Nephron (organoid): ENCODE data around the gene FERD3L.

ENCODE experiments used
- H3K27ac Mint-ChIP-seq, 3 experiments: 2 replicates each; pipeline ENCODE4 v1.8.0; 2020; ENCODE audit warnings: mixed read lengths in 3 of 3, mild to moderate bottlenecking in 2 of 3, moderate library complexity in 1 of 3
- H3K27me3 Mint-ChIP-seq: 2 replicates; pipeline ENCODE4 v1.8.0; 2021; ENCODE audit warnings: low read depth, mild to moderate bottlenecking, moderate library complexity, mixed read lengths
- H3K36me3 Mint-ChIP-seq: 2 replicates; pipeline ENCODE4 v1.8.0; 2020; ENCODE audit warnings: low read depth, mixed read lengths
- H3K4me1 Mint-ChIP-seq: 2 replicates; pipeline ENCODE4 v1.8.0; 2020; ENCODE audit warnings: mixed read lengths
- H3K4me3 Mint-ChIP-seq, 3 experiments: 2 replicates each; pipeline ENCODE4 v1.8.0; 2020; ENCODE audit warnings: mild to moderate bottlenecking in 3 of 3, mixed read lengths in 3 of 3, moderate library complexity in 2 of 3
- H3K9me3 Mint-ChIP-seq: 2 replicates; pipeline ENCODE4 v1.8.0; 2020; ENCODE audit warnings: mixed read lengths
- CTCF ChIP-seq, 3 experiments: fragments of 200-600 bp; sonication (generic); IDR thresholded peaks; one replicate each; pipeline ENCODE4 v1.5.0; 2021; ENCODE audit warnings: antibody characterized with exemption in 3 of 3; ENCODE audit not compliant: unreplicated experiment in 3 of 3

FERD3L gene

DNA sequence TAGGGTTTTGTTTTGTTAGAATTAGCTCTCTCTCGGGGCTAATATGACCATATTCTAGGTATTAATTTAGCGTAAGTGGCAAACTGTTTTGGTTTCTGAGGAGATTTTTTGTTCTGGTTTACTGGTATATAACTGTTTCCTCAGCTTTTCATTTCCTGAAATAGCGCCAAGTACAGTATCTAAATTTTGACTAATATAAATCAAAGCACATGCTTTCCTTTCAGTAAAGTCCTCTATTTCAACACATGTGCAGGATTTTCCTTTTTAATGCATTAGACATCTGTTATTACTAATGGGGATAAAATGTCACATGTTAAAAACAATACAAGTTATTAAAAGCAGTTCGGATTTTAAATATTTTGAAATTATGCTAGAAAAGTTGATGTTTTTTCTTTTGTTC, 11.3 kb downstream of the FERD3L start:
- peaks cover 9% of the 10 kb centered on the region for H3K4me1 Mint-ChIP-seq

DNA sequence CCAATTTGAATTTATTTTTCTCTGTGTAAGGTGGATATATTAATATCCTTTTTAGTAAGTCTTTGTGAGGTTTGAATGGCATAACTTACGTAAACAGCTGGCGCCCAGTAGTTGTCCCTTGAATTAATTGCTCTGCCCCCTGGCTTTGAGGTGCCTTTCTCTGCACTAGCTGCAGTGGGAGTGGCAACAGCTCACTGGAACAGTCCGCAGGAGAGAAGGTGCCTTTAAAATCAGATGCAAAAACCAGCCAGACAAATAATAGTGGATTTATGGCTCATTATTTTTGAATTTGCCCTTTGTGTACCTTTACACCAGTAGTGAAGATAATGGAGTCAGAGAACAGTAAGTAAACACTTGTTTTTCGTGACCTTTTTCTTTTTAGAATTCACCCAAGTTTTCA, 11.8 kb downstream of the FERD3L start:
- no peak for TF ChIP-seq CTCF (IDR thresholded peaks at IDR 0.05; ENCODE audit: unreplicated experiment in 3 of 3)
- no peak overlapping the region for H3K4me3 Mint-ChIP-seq
- peaks cover 5% of the 10 kb centered on the region for H3K27me3 Mint-ChIP-seq
- no peaks in the 10 kb centered on the region for H3K9me3 Mint-ChIP-seq
- no peak overlapping the region for H3K27ac Mint-ChIP-seq
- H3K36me3 Mint-ChIP-seq = no peaks in the 10 kb centered on the region
- H3K4me1 Mint-ChIP-seq = peaks cover 9% of the 10 kb centered on the region

More for the DNA sequence above, 11.3 kb downstream of the FERD3L start:
- Mint-ChIP-seq H3K9me3 (no peaks in the 10 kb centered on the region), H3K27me3 (peaks cover 8% of the 10 kb centered on the region), H3K27ac (no peak overlapping the region), H3K36me3 (no peaks in the 10 kb centered on the region), H3K4me3 (no peak overlapping the region)
- no peak for TF ChIP-seq CTCF (IDR thresholded peaks at IDR 0.05; ENCODE audit: unreplicated experiment in 3 of 3)

DNA sequence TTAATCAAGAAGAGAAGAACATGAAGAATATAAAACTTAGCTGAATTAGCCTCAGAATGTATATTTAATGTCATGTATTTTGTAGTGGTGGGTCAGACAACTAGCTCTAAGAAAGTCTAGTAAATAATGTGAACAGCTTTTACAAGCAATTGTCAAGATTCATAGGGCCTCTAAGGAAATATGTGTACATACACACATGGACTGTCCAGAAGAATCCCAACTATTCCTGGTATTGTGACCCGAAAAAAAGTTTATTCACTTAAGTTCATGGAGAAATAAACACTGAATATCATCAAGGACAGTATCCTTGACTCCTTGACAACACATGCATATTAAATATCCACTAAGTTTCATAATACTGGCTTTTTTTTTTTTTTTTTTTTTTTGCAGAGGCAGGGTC, 16.4 kb downstream of the FERD3L start:
- Mint-ChIP-seq H3K4me3 (no peak overlapping the region), H3K27ac (no peak overlapping the region), H3K36me3 (no peaks in the 10 kb centered on the region), H3K9me3 (peaks cover 5% of the 10 kb centered on the region), H3K27me3 (peaks cover 13% of the 10 kb centered on the region), H3K4me1 (peaks cover 7% of the 10 kb centered on the region)
- TF ChIP-seq CTCF (IDR thresholded peaks at IDR 0.05; ENCODE audit: unreplicated experiment in 3 of 3) = no peak

GRCh38 chr7:19121977-19122588, 23.1 kb downstream of the FERD3L start:
- H3K36me3 Mint-ChIP-seq = no peaks in the 10 kb centered on the region
- TF ChIP-seq CTCF (IDR thresholded peaks at IDR 0.05; ENCODE audit: unreplicated experiment in 3 of 3) = peak; percentile 60 to 89 (median 71)
- peak overlapping the region in 1 of 3 experiments; percentile 6 for H3K4me3 Mint-ChIP-seq
- no peaks in the 10 kb centered on the region for H3K9me3 Mint-ChIP-seq
- peaks cover 12% of the 10 kb centered on the region for H3K4me1 Mint-ChIP-seq
- H3K27me3 Mint-ChIP-seq = peaks cover 59% of the 10 kb centered on the region
- H3K27ac Mint-ChIP-seq = no peak overlapping the region

DNA sequence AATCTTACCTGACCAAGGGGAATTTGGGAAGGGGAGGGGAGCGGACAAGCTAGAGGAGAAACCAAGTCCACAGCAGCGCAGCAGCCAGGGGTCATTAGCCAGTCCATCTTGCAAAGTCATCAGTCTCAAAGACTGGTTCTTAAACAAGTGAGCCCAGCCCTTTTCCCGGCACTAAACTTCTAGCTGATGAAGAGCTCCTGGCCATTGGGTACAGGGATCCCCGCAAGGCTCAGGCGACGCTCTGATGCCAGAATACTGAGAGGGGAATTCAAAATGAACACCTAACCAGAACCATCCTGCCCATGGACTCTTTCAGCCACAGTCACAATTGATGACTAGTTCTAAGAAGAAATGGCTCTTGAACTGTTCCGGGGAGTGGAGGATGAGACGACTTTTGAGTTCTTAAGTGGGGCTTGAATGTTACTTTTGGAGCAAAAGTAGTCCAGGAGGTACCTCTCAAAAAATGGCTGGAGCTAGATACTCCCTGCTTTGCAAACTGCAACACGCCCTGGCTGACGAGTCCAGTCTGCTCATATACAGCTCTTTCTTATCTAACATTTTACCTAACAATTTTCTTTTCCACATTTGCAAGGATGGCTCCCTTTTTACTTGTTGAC, 25.2 kb downstream of the FERD3L start:
- H3K27ac Mint-ChIP-seq = peak overlapping the region in 2 of 3 experiments; percentile 2 to 55
- no peak for TF ChIP-seq CTCF (IDR thresholded peaks at IDR 0.05; ENCODE audit: unreplicated experiment in 3 of 3)
- H3K36me3 Mint-ChIP-seq = no peaks in the 10 kb centered on the region
- H3K27me3 Mint-ChIP-seq = peaks cover 73% of the 10 kb centered on the region
- no peaks in the 10 kb centered on the region for H3K9me3 Mint-ChIP-seq
- H3K4me3 Mint-ChIP-seq = peak overlapping the region; percentile 71 to 80 (median 71)
- H3K4me1 Mint-ChIP-seq = peaks cover 13% of the 10 kb centered on the region

DNA sequence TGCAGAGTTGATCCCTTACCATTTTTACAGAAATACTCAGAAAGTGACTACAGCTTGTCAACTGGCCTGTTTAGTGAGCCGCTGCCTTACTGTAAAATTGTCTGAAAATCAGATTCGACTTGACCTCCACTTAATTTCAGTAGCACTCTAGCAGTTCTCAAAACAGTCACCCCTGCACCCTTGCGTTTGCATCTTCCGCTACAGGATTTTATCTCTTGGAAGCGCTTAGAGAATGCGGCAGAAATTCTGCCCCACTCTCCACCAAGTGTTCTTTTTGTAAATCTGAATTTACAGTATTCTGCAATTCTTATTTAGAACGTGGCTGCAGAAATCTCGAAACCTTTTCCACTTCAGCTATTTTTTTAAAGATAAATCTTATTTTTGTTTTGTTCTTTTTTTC, 25.8 kb downstream of the FERD3L start:
- no peaks in the 10 kb centered on the region for H3K9me3 Mint-ChIP-seq
- H3K4me1 Mint-ChIP-seq = peaks cover 19% of the 10 kb centered on the region
- TF ChIP-seq CTCF (IDR thresholded peaks at IDR 0.05; ENCODE audit: unreplicated experiment in 3 of 3) = no peak
- H3K36me3 Mint-ChIP-seq = peaks cover 3% of the 10 kb centered on the region
- H3K27me3 Mint-ChIP-seq = peaks cover 73% of the 10 kb centered on the region
- peak overlapping the region in 2 of 3 experiments; percentile 55 to 61 for H3K27ac Mint-ChIP-seq
- H3K4me3 Mint-ChIP-seq = peak overlapping the region; percentile 89 to 93 (median 93)
